NCI-H82 treated with DMSO at 0.1 percent for 48 hours (cell line): ENCODE measurements around the gene VAMP3.

Experiments used
- DNase-seq: peaks from one replicate; lab custom pipeline; 2025; ENCODE audit not compliant: unreplicated experiment; lab: John Stamatoyannopoulos, UW

The VAMP3 gene

DNA sequence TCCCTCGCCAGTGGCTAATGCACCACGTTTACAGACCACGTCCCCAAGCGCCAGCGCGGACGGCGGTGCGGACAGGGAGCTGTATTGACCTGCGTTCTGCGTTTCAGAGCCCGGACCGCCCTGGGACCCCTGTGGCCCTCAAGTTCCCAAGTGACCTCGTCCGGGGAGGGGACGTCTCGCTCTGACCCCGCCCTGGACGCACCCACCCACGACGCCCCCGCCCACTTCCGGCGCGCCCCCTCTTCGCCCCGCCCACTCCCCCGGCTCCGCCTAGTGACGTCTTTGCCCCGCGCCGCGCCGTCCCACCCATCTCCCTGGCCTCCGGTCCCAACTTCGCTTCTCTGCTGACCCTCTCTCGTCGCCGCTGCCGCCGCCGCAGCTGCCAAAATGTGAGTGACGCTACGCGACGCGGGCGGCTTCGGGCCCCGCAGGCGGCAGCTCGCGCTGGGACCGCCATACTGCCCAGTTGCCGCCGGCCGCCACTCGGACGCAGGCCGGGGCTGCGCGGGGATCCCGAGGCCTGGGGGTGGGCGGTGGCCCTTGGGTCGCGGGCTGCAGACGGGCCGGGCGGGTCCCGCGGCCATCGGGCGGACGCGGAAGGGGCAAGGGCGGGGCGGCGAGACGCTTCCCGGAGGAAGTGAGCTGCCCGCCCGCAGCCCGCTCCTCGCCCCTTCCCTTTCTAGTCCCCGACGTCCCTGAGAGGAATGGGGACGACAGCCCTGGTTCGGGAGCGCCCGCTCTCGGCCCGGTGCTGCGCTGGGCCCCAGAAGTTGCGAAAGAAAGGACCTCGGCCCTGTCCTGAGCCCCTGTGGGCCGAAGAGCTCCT, at the start of gene VAMP3:
Gene VAMP3 (plus strand): TSS at position 300 of the 826 bp plus-strand sequence. CDS start 88 bp downstream, at position 388.
- DNase-seq, result peak; percentile 39

- no peak for DNase-seq
Observed at GRCh38 chr1:7721940-7722669, 49.0 kb upstream of the VAMP3 start.

DNA sequence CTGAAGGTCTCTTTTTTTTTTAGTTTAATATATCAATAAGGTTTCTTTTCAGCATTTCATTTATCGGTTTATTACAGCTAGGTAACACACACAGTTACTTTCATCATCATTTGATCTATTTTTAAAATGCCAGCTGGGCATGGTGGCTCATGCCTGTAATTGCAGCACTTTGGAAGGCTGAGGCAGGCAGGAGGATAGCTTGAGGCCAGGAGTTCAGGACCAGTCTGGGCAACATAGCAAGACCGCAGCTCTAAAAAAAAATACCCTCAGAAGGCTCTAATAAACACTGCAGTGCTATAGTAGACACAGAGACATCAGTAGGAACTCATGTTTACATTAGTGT, 48.5 kb upstream of the VAMP3 start:
- no peak for DNase-seq

DNA sequence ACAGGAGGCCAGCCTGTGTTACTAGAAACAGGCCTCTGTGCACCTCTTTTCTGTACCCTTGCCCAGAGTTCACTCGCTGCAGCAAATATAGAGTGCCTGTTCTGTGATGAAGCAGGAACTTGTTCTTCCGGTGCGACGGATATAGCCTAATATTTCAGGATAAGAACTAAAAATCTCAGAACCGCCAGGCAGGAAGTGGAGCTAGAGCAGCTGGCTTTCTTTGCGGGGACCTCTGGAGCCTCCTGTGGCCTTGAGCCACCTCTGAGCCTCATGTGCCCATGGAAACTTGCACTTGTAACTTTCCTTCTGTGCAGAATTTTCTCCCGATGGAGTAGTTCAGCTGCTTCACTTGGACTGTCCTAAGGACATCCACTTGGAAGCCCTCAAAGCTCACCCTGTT, 44.5 kb upstream of the VAMP3 start:
- no peak for DNase-seq

GRCh38 chr1:7727809-7728471, 43.2 kb upstream of the VAMP3 start:
- no peak for DNase-seq

DNA sequence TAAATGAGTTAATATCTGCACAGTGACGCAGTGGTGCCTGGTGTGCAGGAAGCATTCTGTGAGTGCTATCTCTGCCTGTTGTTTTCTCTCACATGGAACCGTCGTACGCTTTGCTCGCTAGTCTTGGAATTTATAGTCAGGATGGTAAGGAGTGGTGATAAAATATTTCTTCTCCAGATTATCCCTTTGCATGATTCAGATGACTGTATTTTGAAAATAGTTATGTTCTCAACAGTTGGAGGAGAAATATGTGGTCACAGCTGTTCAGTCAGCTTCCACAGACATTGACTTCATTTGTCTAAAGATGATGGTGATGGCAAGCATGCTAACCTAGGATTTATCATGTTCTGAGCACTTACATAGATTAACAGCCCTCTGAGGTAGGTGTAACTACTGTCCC, 41.3 kb upstream of the VAMP3 start:
- no peak for DNase-seq

DNA sequence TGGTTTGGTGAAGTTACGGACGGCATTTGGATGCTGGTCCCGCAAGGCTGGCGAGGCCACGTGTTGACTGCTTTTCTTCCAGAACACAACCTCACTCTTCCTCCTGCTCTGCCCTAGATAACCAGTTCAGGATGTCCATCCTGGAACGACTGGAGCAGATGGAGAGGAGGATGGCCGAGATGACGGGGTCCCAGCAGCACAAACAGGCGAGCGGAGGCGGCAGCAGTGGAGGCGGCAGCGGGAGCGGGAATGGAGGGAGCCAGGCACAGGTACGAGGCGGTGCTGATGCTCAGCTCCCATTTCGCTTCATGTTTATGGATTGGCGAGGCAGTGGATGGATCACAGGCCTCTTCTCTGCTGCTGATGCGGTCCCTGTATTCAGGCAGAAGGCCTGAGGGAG, 38.8 kb upstream of the VAMP3 start:
- no peak for DNase-seq

GRCh38 chr1:7733276-7733675, 37.8 kb upstream of the VAMP3 start:
- DNase-seq, result no peak

- no peak for DNase-seq
Observed at GRCh38 chr1:7738044-7738443, 33.1 kb upstream of the VAMP3 start.

DNA sequence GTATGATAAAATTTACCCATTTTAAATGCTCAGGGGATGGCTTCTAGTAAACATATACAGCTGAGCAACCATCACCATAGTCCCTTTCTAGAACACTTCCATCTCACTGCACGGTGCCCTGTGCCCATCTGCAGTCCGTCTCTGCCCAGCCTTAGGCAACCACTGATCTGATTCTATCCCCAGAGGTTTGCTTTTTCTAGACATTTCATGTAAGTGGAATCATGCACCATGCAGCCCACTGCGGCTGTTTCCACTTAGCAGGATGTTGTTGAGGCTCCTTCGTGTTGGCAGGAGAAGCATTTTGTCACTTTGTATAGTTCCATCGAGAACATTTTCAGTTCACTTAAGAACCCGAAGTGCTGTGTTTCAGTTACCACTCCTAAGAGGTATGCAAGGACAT, 27.8 kb upstream of the VAMP3 start:
- DNase-seq, result no peak

DNA sequence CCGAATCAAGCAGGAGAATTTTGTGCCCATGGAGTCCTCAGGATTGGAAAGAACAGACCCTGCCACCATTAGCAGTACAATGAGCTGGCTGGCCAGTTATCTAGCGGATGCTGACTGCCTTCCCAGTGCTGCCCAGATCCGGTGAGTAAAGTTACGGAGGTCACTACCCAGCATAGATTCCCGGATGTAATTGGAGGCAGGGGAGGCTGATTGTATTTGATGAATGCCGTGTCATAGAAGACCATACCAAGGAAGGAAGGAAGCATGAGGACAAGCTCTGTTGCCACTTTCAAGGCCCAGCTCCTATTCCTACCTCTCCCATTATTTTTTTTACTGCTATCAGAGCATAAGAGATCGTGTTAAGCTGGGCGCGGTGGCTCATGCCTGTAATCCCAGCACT, 26.2 kb upstream of the VAMP3 start:
- DNase-seq, result no peak

- no peak for DNase-seq
Observed at GRCh38 chr1:7745783-7746182, 25.3 kb upstream of the VAMP3 start.

DNA sequence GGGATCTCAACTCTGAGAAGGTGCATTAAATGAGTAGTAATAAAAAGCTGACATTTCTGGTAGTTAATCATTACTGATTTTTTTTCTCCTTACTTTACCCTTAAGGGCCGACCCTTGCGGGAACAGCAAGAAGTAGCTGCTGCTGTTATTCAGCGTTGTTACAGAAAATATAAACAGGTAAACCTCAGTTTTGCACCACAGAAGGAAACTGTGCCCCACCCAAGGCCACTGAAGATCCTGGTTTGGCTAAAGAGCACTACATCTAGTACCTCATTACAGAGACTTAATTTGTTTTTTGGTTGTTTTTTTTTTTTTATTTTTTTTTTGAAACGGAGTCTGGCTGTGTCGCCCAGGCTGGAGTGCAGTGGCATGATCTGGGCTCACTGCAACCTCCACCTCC, 23.5 kb upstream of the VAMP3 start:
- DNase-seq, result no peak

DNA sequence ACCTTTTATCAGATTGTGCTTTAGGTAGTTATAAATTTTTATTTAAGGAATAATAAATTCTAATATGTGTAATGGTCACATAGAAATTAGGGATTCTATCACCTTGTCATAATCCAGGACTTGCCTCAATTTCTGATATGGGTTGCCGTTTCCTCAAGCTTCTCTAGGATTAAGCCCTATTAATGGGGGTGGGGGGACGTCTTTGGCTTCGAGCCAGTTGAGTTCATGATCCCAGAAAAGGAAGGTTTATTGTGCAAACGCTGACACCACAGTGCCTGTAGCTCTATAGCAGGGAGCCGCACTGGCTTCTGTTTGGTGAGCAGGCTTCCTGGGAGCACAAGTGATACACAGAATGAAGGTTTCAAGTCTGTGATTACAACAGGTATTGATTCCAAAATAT, 22.0 kb upstream of the VAMP3 start:
- peak; percentile 54 for DNase-seq

- DNase-seq, result no peak
Observed at GRCh38 chr1:7751174-7751573, 19.9 kb upstream of the VAMP3 start.

DNA sequence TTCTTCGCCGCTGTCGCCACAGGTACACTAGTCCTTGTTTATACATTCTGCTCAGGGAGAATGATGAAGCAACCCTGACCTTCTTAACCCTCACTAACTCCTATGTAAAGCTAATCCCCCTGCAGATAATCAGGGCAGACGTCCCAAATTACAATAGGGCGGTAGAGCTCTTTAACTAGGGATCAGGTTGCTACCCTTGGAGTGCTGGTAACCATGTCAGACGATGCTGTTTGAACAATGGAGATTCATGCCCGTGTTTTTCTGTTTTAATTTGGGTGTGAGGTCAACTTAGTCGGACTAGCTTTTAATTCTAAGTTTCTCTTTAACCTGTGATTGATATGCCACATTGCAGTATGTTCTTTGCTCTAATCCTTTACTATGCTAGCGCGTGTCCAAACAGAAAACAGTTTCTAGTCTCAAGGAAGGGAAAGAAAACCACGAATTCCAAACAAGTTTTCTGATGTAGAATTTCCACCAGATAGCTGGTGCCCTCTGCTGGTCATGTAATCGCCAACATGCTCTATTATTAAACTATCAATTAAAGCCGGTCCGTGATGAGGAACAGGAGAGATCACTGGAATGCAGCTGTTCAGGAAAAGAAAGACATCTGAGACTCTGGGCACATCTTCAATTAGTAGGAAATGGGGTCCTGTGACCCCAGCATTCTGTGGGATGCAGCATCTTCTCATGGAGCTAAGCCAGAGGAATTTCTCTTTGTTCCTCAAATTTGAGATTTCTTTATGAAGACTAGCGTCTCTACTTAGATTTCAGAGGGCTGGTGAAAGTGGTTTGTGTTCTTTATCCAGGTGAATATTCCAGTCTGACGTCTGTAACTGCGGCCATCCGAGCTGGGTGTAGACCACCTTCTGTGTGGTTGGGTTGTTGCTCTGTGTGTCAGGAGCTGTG, 18.3 kb upstream of the VAMP3 start:
- peak; percentile 94 for DNase-seq

- no peak for DNase-seq
Observed at GRCh38 chr1:7753641-7754040, 17.5 kb upstream of the VAMP3 start.

DNA sequence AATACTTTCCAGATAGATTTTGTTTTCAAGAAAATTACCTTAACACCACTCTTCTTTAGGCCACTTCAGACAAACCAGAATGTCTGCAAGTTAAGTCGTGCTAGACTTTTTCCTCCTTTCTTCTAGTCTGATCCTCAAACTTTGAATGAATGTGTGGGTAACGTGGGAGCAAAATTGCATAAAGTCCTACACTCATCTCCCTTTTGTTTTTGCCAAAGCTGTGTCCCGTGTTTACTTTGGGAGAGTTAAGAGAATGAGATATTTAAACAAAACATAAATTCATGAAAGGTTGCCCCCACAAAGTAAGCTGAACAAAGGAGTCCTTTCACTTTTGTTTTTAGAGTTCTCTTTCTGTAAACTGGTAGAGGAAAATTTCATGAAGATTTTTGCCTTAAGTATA, 16.9 kb upstream of the VAMP3 start:
- no peak for DNase-seq

DNA sequence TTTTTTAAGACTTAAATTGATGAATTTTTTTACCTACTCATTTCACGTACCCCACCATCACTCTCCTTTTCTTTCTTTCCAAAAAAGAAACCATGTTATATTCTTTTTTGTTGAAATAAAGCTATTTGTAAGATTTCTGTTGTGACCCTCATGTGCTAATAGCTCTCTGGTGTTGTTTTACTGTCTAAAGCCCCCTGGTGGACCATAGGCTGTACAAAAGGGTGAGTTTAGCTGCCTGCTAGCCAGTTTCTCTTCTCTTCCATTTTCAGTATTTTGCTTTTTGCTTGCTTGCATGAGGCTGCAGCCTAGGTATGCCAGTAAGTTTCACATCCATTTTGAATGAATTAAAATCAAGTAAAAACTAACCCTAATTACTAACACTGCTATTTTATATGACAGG, 15.6 kb upstream of the VAMP3 start:
- no peak for DNase-seq

DNA sequence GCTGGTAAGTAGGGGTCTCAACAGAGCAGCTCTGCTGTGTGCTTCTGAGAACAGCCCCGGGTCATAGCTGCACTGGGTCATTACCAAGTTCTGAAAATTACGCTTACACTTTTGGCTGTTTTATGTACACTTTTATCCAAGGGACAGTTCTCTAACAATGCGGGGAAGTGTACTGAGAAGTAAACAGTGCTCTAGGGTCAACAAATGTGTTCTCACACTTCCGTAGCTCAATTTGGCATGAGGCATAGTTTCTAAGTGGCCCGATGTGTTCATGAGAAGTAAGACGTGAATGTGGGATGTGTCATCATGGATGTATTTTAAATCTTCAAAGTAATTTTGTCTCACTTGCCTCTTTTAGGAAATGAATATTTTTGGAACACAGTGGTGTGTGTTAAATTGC, 10.9 kb upstream of the VAMP3 start:
- DNase-seq, result no peak

GRCh38 chr1:7761103-7761502, 10.0 kb upstream of the VAMP3 start:
- no peak for DNase-seq
